K562 (cell line): ENCODE data around the gene MTA2. TPM values are rescaled to one million over a fixed set of nuclear protein-coding genes. Genes with fewer than 3 reads are reported as not detected.

Source experiments
- BRD4 ChIP-seq: fragments of 200-600 bp; sonication (generic); IDR thresholded peaks from 2 replicates; pipeline ENCODE4 v1.6.1; 2017; ENCODE audit warnings: inconsistent platforms
- CBX3 ChIP-seq, 2 experiments: IDR thresholded peaks; 1 replicate in 1 of 2; 2 replicates in 1 of 2; pipeline ENCODE4 v1.6.1; 2012; ENCODE audit warnings: inconsistent platforms in 2 of 2, low read length in 2 of 2, borderline replicate concordance in 1 of 2, control low read depth in 1 of 2
- CREM ChIP-seq: IDR thresholded peaks from 2 replicates; pipeline ENCODE4 v1.6.1; 2014; ENCODE audit warnings: antibody characterized with exemption, low read depth
- CSDE1 ChIP-seq, 2 experiments: fragments of 450-650 bp; IDR thresholded peaks; 2 replicates each; pipeline ENCODE4 v1.6.1; 2016; ENCODE audit warnings: mild to moderate bottlenecking in 1 of 2
- CTBP1 ChIP-seq: fragments of 450-650 bp; IDR thresholded peaks from 2 replicates; pipeline ENCODE4 v1.6.1; 2016; ENCODE audit warnings: borderline replicate concordance
- EP400 ChIP-seq: fragments of 450-650 bp; IDR thresholded peaks from 2 replicates; pipeline ENCODE4 v1.6.1; 2017; ENCODE audit warnings: antibody characterized with exemption, mild to moderate bottlenecking, moderate library complexity
- FOXA3 ChIP-seq, 2 experiments: fragments of 450-650 bp in 1 of 2; sonication (generic) in 1 of 2; formaldehyde crosslinking; IDR thresholded peaks in 1 of 2; conservative IDR thresholded peaks in 1 of 2; 2 replicates each; pipeline versions ENCODE4 v1.4.0 to v1.8.0; 2020 to 2022; ENCODE audit warnings: mild to moderate bottlenecking in 2 of 2, missing genetic modification reagents in 1 of 2
- MAX ChIP-seq: sonication (generic); formaldehyde crosslinking; IDR thresholded peaks from 2 replicates; pipeline ENCODE4 v1.9.0; 2022; ENCODE audit warnings: mild to moderate bottlenecking, missing genetic modification reagents
- NFIC ChIP-seq: fragments of 450-650 bp; IDR thresholded peaks from 2 replicates; pipeline ENCODE4 v1.6.1; 2017; ENCODE audit warnings: mild to moderate bottlenecking, inconsistent platforms
- NFRKB ChIP-seq: fragments of 450-650 bp; IDR thresholded peaks from 2 replicates; pipeline ENCODE4 v1.6.1; 2016; ENCODE audit warnings: low read depth
- NR2C1 ChIP-seq, 2 experiments: fragments of 450-650 bp; IDR thresholded peaks; 2 replicates each; pipeline ENCODE4 v1.6.1; 2017; ENCODE audit warnings: mild to moderate bottlenecking in 2 of 2, antibody characterized with exemption in 1 of 2, inconsistent platforms in 1 of 2, missing compliant biosample characterization in 1 of 2, missing genetic modification characterization in 1 of 2
- POLR2G ChIP-seq: fragments of 200-400 bp; formaldehyde crosslinking; IDR thresholded peaks from 2 replicates; pipeline ENCODE4 v1.6.1; 2017; ENCODE audit warnings: low read depth, mild to moderate bottlenecking, antibody characterized with exemption, low read length, moderate library complexity
- RAD21 ChIP-seq, 2 experiments: fragments of 250-450 bp in 1 of 2; fragments of 450-650 bp in 1 of 2; sonication (Bioruptor Pico) in 1 of 2; formaldehyde crosslinking in 1 of 2; IDR thresholded peaks in 1 of 2; conservative IDR thresholded peaks in 1 of 2; 2 replicates each; pipeline versions ENCODE4 v1.4.0 to v1.8.0; 2020 to 2022; ENCODE audit warnings: mild to moderate bottlenecking in 2 of 2, moderate library complexity in 1 of 2
- THAP12 ChIP-seq: fragments of 250-450 bp; sonication (Bioruptor Pico); IDR thresholded peaks from 2 replicates; pipeline ENCODE4 v1.9.0; 2021; ENCODE audit warnings: mild to moderate bottlenecking, inconsistent platforms
- VEZF1 ChIP-seq: fragments of 200-800 bp; sonication (Bioruptor generic); IDR thresholded peaks from 2 replicates; pipeline ENCODE4 v1.6.1; 2017; ENCODE audit warnings: missing genetic modification characterization, missing compliant biosample characterization
- XRCC5 ChIP-seq: fragments of 200-400 bp; formaldehyde crosslinking; IDR thresholded peaks from 2 replicates; pipeline ENCODE4 v1.6.1; 2017; ENCODE audit warnings: low read depth, mild to moderate bottlenecking, low read length
- YY1 ChIP-seq, 3 experiments: IDR thresholded peaks; 2 replicates each; pipeline ENCODE4 v1.6.1; 2011; ENCODE audit warnings: low read length in 2 of 3, mild to moderate bottlenecking in 2 of 3, moderate library complexity in 2 of 3, borderline replicate concordance in 1 of 3, control low read depth in 1 of 3, low read depth in 1 of 3; ENCODE audit not compliant: insufficient read depth in 3 of 3, insufficient replicate concordance in 2 of 3, control insufficient read depth in 1 of 3, insufficient read length in 1 of 3; ENCODE audit errors: extremely low read depth in 1 of 3
- ZNF133 ChIP-seq: fragments of 250-450 bp; sonication (Bioruptor Pico); IDR thresholded peaks from 2 replicates; pipeline ENCODE4 v1.4.0; 2020; ENCODE audit warnings: mild to moderate bottlenecking
- ZNF75A ChIP-seq: fragments of 450-650 bp; formaldehyde crosslinking; IDR thresholded peaks from 2 replicates; pipeline ENCODE4 v1.4.0; 2020; ENCODE audit warnings: mild to moderate bottlenecking
- polyA plus RNA-seq, 8 experiments: library from polyadenylated mRNA; depleted of rRNA in 4 of 8; stranded (reverse) in 5 of 8; unstranded in 3 of 8; fragments of >200 nt; fragmentation: Nextera tagmentation in 2 of 8; fragmentation: Illumina TruSeq in 1 of 8; extraction: Ambion mirVana in 2 of 8; extraction: Trizol in 1 of 8; gene quantifications; 2 replicates each; pipeline versions ENCODE4 v1.2.1 to v1.2.3, GENCODE V29; 2011 to 2014; ENCODE audit warnings: inconsistent platforms in 1 of 8, missing spikeins in 1 of 8
- total RNA-seq, 7 experiments: library from RNA; depleted of rRNA in 6 of 7; stranded (reverse); fragments of >200 nt in 6 of 7; fragmentation: Illumina TruSeq in 2 of 7; extraction: Trizol in 2 of 7; gene quantifications; 2 replicates each; pipeline versions ENCODE4 v1.2.1 to v1.2.3, GENCODE V29; 2011 to 2021; ENCODE audit warnings: low replicate concordance in 1 of 7

MTA2 gene
- total and polyA plus RNA-seq, 9 of the 15 experiments (the other 6 are each of a cell fraction or from before 2014, with no cell fraction given), result 6.2 to 220 (median 172) TPM

- peak; percentile 30; the same call in 1 of the 2 replicates for TF ChIP-seq POLR2G
- no peak for TF ChIP-seq NR2C1 (IDR thresholded peaks at IDR 0.05)
- no peak for TF ChIP-seq NR2C1 (tag; IDR thresholded peaks at IDR 0.05)
- no peak for TF ChIP-seq XRCC5
- no peak for TF ChIP-seq BRD4
- peak; percentile 64 to 76 for TF ChIP-seq RAD21 (CRISPR knock-in tag; conservative IDR thresholded peaks at IDR 0.05 in 1 of 2, IDR thresholded peaks at IDR 0.05 in 1 of 2)
- no peak for TF ChIP-seq ZNF133
- peak in 2 of 3 experiments; percentile 66 to 85 for TF ChIP-seq YY1 (IDR thresholded peaks at IDR 0.05; ENCODE audit: borderline replicate concordance in 1 of 3, control insufficient read depth in 1 of 3, extremely low read depth in 1 of 3, insufficient read depth in 3 of 3, insufficient read length in 1 of 3, insufficient replicate concordance in 2 of 3, low read depth in 1 of 3, low read length in 2 of 3)
- no peak for TF ChIP-seq ZNF75A (CRISPR knock-in tag)
- TF ChIP-seq FOXA3 (CRISPR knock-in tag; conservative IDR thresholded peaks at IDR 0.05 in 1 of 2, IDR thresholded peaks at IDR 0.05 in 1 of 2), result no peak
- TF ChIP-seq NFIC, result no peak
- TF ChIP-seq NFRKB, result no peak
- TF ChIP-seq CSDE1 (IDR thresholded peaks at IDR 0.05), result no peak
- TF ChIP-seq EP400, result peak; percentile 24; the same call in 1 of the 2 replicates
- TF ChIP-seq MAX, result peak; percentile 74
- 0 out of 2 replicates have a peak, but pooled peaks have one; percentile 47 for TF ChIP-seq CTBP1
- TF ChIP-seq THAP12 (CRISPR knock-in tag), result 0 out of 2 replicates have a peak, but pooled peaks have one; percentile 36
- TF ChIP-seq CBX3 (IDR thresholded peaks at IDR 0.05; ENCODE audit: borderline replicate concordance in 1 of 2, low read length in 2 of 2), result peak in 1 of 2 experiments; percentile 40; a peak in 1 of 3 replicates
- TF ChIP-seq VEZF1 (CRISPR knock-in tag), result peak; percentile 46; the same call in 1 of the 2 replicates
- TF ChIP-seq CREM, result peak; percentile 60; the same call in 1 of the 2 replicates
These were observed 8.1 kb downstream of the MTA2 start (continued) for GRCh38 chr11:62593434-62594044.
